Activated T-cell treated with anti-CD3 and anti-CD28 coated beads for 24 hours (primary cell): Measurements from ENCODE around the gene BAIAP3.

Experiments used
- DNase-seq: peaks from one replicate; pipeline ENCODE4 v3.0.0-alpha.2; 2020; ENCODE audit warnings: low read depth

The BAIAP3 gene

GRCh38 chr16:1394367-1394951, 61.0 kb downstream of the BAIAP3 start:
- no peak for DNase-seq

GRCh38 chr16:1395444-1396031, 62.1 kb downstream of the BAIAP3 start:
- no peak for DNase-seq

GRCh38 chr16:1397779-1398178, 64.3 kb downstream of the BAIAP3 start:
- no peak for DNase-seq

GRCh38 chr16:1398351-1398750, 64.9 kb downstream of the BAIAP3 start:
- no peak for DNase-seq
